Measurements from ENCODE around the gene OPA1. TPM values are rescaled to one million over a fixed set of nuclear protein-coding genes. Genes with fewer than 3 reads are reported as not detected.

Gene OPA1, protein sequence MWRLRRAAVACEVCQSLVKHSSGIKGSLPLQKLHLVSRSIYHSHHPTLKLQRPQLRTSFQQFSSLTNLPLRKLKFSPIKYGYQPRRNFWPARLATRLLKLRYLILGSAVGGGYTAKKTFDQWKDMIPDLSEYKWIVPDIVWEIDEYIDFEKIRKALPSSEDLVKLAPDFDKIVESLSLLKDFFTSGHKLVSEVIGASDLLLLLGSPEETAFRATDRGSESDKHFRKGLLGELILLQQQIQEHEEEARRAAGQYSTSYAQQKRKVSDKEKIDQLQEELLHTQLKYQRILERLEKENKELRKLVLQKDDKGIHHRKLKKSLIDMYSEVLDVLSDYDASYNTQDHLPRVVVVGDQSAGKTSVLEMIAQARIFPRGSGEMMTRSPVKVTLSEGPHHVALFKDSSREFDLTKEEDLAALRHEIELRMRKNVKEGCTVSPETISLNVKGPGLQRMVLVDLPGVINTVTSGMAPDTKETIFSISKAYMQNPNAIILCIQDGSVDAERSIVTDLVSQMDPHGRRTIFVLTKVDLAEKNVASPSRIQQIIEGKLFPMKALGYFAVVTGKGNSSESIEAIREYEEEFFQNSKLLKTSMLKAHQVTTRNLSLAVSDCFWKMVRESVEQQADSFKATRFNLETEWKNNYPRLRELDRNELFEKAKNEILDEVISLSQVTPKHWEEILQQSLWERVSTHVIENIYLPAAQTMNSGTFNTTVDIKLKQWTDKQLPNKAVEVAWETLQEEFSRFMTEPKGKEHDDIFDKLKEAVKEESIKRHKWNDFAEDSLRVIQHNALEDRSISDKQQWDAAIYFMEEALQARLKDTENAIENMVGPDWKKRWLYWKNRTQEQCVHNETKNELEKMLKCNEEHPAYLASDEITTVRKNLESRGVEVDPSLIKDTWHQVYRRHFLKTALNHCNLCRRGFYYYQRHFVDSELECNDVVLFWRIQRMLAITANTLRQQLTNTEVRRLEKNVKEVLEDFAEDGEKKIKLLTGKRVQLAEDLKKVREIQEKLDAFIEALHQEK
- total RNA-seq (2014; rRNA removed; shearing (Covaris generic)): 42.2 and 51.5 TPM in 2 replicates
- polyA plus RNA-seq (2016; fragmentation: Nextera tagmentation; extraction: Ambion mirVana): 29.0 and 31.7 TPM in 2 replicates

DNA sequence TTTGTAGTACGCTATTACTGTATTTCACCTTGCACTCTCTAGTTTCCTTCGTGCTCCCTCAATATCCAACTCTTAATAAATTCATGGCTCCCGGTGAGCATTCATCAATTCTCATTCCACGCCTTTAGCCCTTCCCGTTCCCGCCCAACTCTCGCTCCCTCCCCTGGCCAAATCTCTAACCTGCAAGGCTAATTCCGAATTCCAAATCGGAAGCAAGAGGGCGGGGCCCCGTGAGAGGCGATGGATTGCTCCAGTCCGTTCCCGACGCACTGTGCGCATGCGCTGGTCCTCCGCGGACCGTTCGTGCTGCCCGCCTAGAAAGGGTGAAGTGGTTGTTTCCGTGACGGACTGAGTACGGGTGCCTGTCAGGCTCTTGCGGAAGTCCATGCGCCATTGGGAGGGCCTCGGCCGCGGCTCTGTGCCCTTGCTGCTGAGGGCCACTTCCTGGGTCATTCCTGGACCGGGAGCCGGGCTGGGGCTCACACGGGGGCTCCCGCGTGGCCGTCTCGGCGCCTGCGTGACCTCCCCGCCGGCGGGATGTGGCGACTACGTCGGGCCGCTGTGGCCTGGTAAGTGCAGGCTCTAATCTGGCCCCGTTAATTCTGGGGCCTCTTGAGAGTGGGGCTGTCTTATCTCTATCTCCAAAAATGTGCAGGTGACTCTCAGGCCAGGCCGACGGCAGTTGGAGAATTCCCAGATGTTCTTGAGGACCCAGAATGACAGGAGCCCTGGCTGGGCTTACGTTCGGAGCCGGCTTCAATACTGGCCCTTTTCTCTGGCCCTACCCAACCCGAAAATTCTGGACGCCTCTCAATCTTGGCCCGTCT lies at the start of gene OPA1:
TSS of gene OPA1 (plus strand) at position 368 of the 827 bp plus-strand sequence. CDS start at position 538, 170 bp downstream.
- H3K27me3 ChIP-seq (replicated peaks; ENCODE audit: insufficient read depth): no peaks in the 10 kb centered on the region
- H3K9me3 ChIP-seq (ENCODE audit: low read depth): no peaks in the 10 kb centered on the region
- peak within 1 kb of the TSS; percentile 94 for H3K4me2 ChIP-seq (ENCODE audit: unreplicated experiment)
- H2AFZ ChIP-seq: peak within 1 kb of the TSS; percentile 99
- no peaks in the 10 kb centered on the region for H3K9me2 ChIP-seq (ENCODE audit: insufficient read depth)
- peaks cover 17% of the 10 kb centered on the region for H3K4me1 ChIP-seq (ENCODE audit: insufficient read depth)
- H3F3A ChIP-seq (ENCODE audit: insufficient read depth): no peaks in the 10 kb centered on the region
- H3K9ac ChIP-seq: peak within 1 kb of the TSS; percentile 96
- H3K27ac ChIP-seq: peak within 1 kb of the TSS; percentile 89
- H4K20me1 ChIP-seq (ENCODE audit: insufficient read depth): no peaks in the 10 kb centered on the region
- peaks cover 50% of the 10 kb centered on the region for H3K79me2 ChIP-seq (ENCODE audit: insufficient read depth)
- peak within 1 kb of the TSS; percentile 97 for H3K4me3 ChIP-seq
- TF ChIP-seq EZH2 (IDR thresholded peaks at IDR 0.05; ENCODE audit: insufficient read depth, poor library complexity, severe bottlenecking): no peak
- TF ChIP-seq EZH2phosphoT487 (IDR thresholded peaks at IDR 0.05; ENCODE audit: insufficient read depth, low read depth): no peak
- WGBS, 2 experiments (ENCODE audit: low coverage in 1 of 2, low lambda C conversion rate in 2 of 2, missing lambda C conversion rate in 2 of 2): 1 to 2% methylated on average over 50 to 55 of the region's 55 CpGs
- DNase-seq: peak; percentile 99
- in situ Hi-C loops (cut with MboI): no loop called here
- H3K36me3 ChIP-seq (ENCODE audit: low read depth): no peaks in the 10 kb centered on the region

DNA sequence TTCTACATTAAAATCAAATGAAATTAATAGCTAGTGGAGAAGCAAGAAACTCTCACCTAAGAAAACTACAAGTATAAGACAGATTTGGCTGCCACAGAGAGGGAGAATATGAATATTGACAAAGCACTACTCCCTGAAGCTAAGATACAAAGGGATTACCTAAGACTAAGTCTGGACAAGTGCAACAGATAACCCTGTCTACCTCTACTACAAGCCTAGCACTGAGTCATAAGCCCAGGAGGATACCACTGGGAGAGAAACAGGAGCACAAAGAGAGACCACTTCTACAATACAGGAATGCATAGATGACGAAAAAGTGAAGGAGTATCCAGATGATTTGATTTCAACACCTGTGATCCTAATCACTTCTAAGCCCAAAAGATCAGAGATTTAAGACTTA lies 48.7 kb upstream of the OPA1 start:
- 5% methylated on average over 1 of the region's 1 CpG for WGBS, 2 experiments (ENCODE audit: low coverage in 1 of 2, low lambda C conversion rate in 2 of 2, missing lambda C conversion rate in 2 of 2)
- in situ Hi-C loops (cut with MboI): no loop called here
- TF ChIP-seq EZH2 (IDR thresholded peaks at IDR 0.05; ENCODE audit: insufficient read depth, poor library complexity, severe bottlenecking) (no peak), EZH2phosphoT487 (IDR thresholded peaks at IDR 0.05; ENCODE audit: insufficient read depth, low read depth) (no peak)
- Histone ChIP-seq H3F3A (ENCODE audit: insufficient read depth) (no peaks in the 10 kb centered on the region), H3K9me2 (ENCODE audit: insufficient read depth) (no peaks in the 10 kb centered on the region), H3K27me3 (replicated peaks; ENCODE audit: insufficient read depth) (no peaks in the 10 kb centered on the region), H3K9me3 (ENCODE audit: low read depth) (no peaks in the 10 kb centered on the region), H3K79me2 (ENCODE audit: insufficient read depth) (no peaks in the 10 kb centered on the region), H3K9ac (no peak overlapping the region), H4K20me1 (ENCODE audit: insufficient read depth) (no peaks in the 10 kb centered on the region), H3K4me2 (ENCODE audit: unreplicated experiment) (no peak overlapping the region), H3K36me3 (ENCODE audit: low read depth) (no peaks in the 10 kb centered on the region), H3K27ac (no peak overlapping the region), H2AFZ (no peak overlapping the region), H3K4me3 (no peak overlapping the region), H3K4me1 (ENCODE audit: insufficient read depth) (no peaks in the 10 kb centered on the region)
- no peak for DNase-seq

- H3K9ac ChIP-seq: no peak overlapping the region
- in situ Hi-C loops (cut with MboI): no loop called here
- no peaks in the 10 kb centered on the region for H3K36me3 ChIP-seq (ENCODE audit: low read depth)
- 33 to 52% methylated on average over 1 of the region's 1 CpG for WGBS, 2 experiments (ENCODE audit: low coverage in 1 of 2, low lambda C conversion rate in 2 of 2, missing lambda C conversion rate in 2 of 2)
- H3K9me3 ChIP-seq (ENCODE audit: low read depth): no peaks in the 10 kb centered on the region
- no peaks in the 10 kb centered on the region for H4K20me1 ChIP-seq (ENCODE audit: insufficient read depth)
- no peaks in the 10 kb centered on the region for H3K27me3 ChIP-seq (replicated peaks; ENCODE audit: insufficient read depth)
- no peaks in the 10 kb centered on the region for H3K9me2 ChIP-seq (ENCODE audit: insufficient read depth)
- H2AFZ ChIP-seq: no peak overlapping the region
- no peak for TF ChIP-seq EZH2 (IDR thresholded peaks at IDR 0.05; ENCODE audit: insufficient read depth, poor library complexity, severe bottlenecking)
- TF ChIP-seq EZH2phosphoT487 (IDR thresholded peaks at IDR 0.05; ENCODE audit: insufficient read depth, low read depth): no peak
- H3K4me3 ChIP-seq: no peak overlapping the region
- no peak overlapping the region for H3K4me2 ChIP-seq (ENCODE audit: unreplicated experiment)
- H3K4me1 ChIP-seq (ENCODE audit: insufficient read depth): no peaks in the 10 kb centered on the region
- no peaks in the 10 kb centered on the region for H3F3A ChIP-seq (ENCODE audit: insufficient read depth)
- DNase-seq: no peak
- no peaks in the 10 kb centered on the region for H3K79me2 ChIP-seq (ENCODE audit: insufficient read depth)
- H3K27ac ChIP-seq: no peak overlapping the region
These were observed 47.7 kb upstream of the OPA1 start for GRCh38 chr3:193545304-193545703.

DNA sequence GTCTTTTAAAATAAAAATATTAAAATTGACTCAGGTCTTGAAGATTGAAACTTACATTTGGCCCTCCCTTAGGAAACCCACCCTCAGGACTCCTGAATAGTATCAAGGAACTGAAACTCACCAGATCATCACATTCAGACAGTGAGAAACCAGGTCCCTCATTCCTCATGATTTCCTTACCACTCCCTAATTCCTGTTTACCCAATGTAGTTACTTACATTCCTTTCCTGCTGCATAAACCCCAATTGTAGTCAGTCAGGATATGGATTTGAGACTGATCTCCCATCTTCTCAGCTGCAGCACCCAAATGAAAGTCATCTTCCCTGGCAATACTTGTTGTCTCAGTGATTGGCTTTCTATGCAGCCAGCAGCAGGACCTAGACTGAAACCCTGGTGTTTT lies 46.9 kb upstream of the OPA1 start:
- Histone ChIP-seq H3K27ac (no peak overlapping the region), H3K27me3 (replicated peaks; ENCODE audit: insufficient read depth) (no peaks in the 10 kb centered on the region), H3K9me2 (ENCODE audit: insufficient read depth) (no peaks in the 10 kb centered on the region), H3K4me1 (ENCODE audit: insufficient read depth) (no peaks in the 10 kb centered on the region), H3K4me2 (ENCODE audit: unreplicated experiment) (no peak overlapping the region), H3K4me3 (no peak overlapping the region), H3K79me2 (ENCODE audit: insufficient read depth) (no peaks in the 10 kb centered on the region), H3K36me3 (ENCODE audit: low read depth) (no peaks in the 10 kb centered on the region), H2AFZ (no peak overlapping the region), H3K9me3 (ENCODE audit: low read depth) (no peaks in the 10 kb centered on the region), H4K20me1 (ENCODE audit: insufficient read depth) (no peaks in the 10 kb centered on the region), H3F3A (ENCODE audit: insufficient read depth) (no peaks in the 10 kb centered on the region), H3K9ac (no peak overlapping the region)
- in situ Hi-C loops (cut with MboI): no loop called here
- TF ChIP-seq EZH2phosphoT487 (IDR thresholded peaks at IDR 0.05; ENCODE audit: insufficient read depth, low read depth) (no peak), EZH2 (IDR thresholded peaks at IDR 0.05; ENCODE audit: insufficient read depth, poor library complexity, severe bottlenecking) (no peak)
- no peak for DNase-seq
